Activated T-helper 9 cell treated with anti-CD3 and anti-CD28 coated beads, Interleukin-2, amount 50 U/mL, for 16 hours (primary cell): ENCODE results near the gene FREY1.

ENCODE experiments used
- DNase-seq: peaks from one replicate; pipeline ENCODE4 v3.0.0-alpha.2; 2020; ENCODE audit warnings: low read depth

FREY1 gene

GRCh38 chr11:45928535-45929215, 21.6 kb upstream of the FREY1 start:
- no peak for DNase-seq

GRCh38 chr11:45927684-45928413, 20.8 kb upstream of the FREY1 start:
- no peak for DNase-seq

- DNase-seq = no peak
These were observed 20.2 kb upstream of the FREY1 start for GRCh38 chr11:45927332-45927683.

GRCh38 chr11:45926536-45927331, 19.7 kb upstream of the FREY1 start:
- DNase-seq = no peak

- no peak for DNase-seq
These were observed 18.9 kb upstream of the FREY1 start for GRCh38 chr11:45926001-45926401.

- no peak for DNase-seq
These were observed 18.5 kb upstream of the FREY1 start for GRCh38 chr11:45925550-45925949.

GRCh38 chr11:45924927-45925326, 17.9 kb upstream of the FREY1 start:
- DNase-seq = no peak

GRCh38 chr11:45924036-45924915, 17.2 kb upstream of the FREY1 start:
- DNase-seq = no peak

GRCh38 chr11:45922425-45923082, 15.5 kb upstream of the FREY1 start, which contains the start of gene LARGE2:
TSS of gene LARGE2 (plus strand) at chr11:45922656. CDS start at chr11:45922883, 227 bp downstream.
- no peak for DNase-seq

- no peak for DNase-seq
These were observed 14.7 kb upstream of the FREY1 start for GRCh38 chr11:45921561-45922424.

GRCh38 chr11:45920531-45921477, 13.7 kb upstream of the FREY1 start:
- no peak for DNase-seq

GRCh38 chr11:45919806-45920530, 12.9 kb upstream of the FREY1 start:
- no peak for DNase-seq

GRCh38 chr11:45918962-45919675, 12.0 kb upstream of the FREY1 start:
- no peak for DNase-seq

GRCh38 chr11:45918331-45918941, 11.4 kb upstream of the FREY1 start:
- peak; percentile 54 for DNase-seq

- peak; percentile 88 for DNase-seq
These were observed 10.7 kb upstream of the FREY1 start, which contains the start of gene PEX16 for GRCh38 chr11:45917623-45918330. TSS of gene PEX16 (minus strand) at chr11:45917877. CDS start at chr11:45917811, 66 bp downstream.

- DNase-seq = no peak
These were observed 10.2 kb upstream of the FREY1 start for GRCh38 chr11:45917286-45917622.

GRCh38 chr11:45915446-45915845, 8.4 kb upstream of the FREY1 start:
- no peak for DNase-seq
